Ovary (tissue), 9 donors: ENCODE measurements around the gene SNX30. TPM values are rescaled to one million over a fixed set of nuclear protein-coding genes. Genes with fewer than 3 reads are reported as not detected.

Experiments used
- DNase-seq, 5 donors: peaks; one replicate each; pipeline ENCODE4 v3.0.0-alpha.2; 2019 to 2020
- H3K27ac ChIP-seq, 2 donors: fragments of 200-600 bp; one replicate each; pipeline versions ENCODE4 v1.5.1 to v1.8.0; 2019 to 2022
- H3K27me3 ChIP-seq: fragments of 200-600 bp; one replicate; pipeline ENCODE4 v1.8.0; 2022
- H3K36me3 ChIP-seq: fragments of 200-600 bp; sonication (generic); one replicate; pipeline ENCODE4 v1.5.1; 2019
- H3K4me1 ChIP-seq: one replicate; pipeline ENCODE4 v1.8.1; 2013; ENCODE audit warnings: mild to moderate bottlenecking, moderate library complexity; ENCODE audit not compliant: insufficient read depth
- H3K4me3 ChIP-seq: fragments of 200-600 bp; sonication (generic); one replicate; pipeline ENCODE4 v1.5.1; 2017
- H3K9me3 ChIP-seq, 2 donors: fragments of 200-600 bp in 1 of 2; sonication (generic) in 1 of 2; one replicate each; pipeline versions ENCODE4 v1.5.1 to v1.8.1; 2013 to 2019; ENCODE audit warnings: mild to moderate bottlenecking in 1 of 2, moderate library complexity in 1 of 2
- CTCF ChIP-seq, 3 donors: fragments of 450-650 bp in 2 of 3; fragments of 200-600 bp in 1 of 3; IDR thresholded peaks; one replicate each; pipeline versions ENCODE4 v1.5.1 to v1.8.0; 2016 to 2022; ENCODE audit warnings: antibody characterized with exemption in 3 of 3, mild to moderate bottlenecking in 1 of 3
- EP300 ChIP-seq: sonication (generic); formaldehyde crosslinking; IDR thresholded peaks from one replicate; pipeline ENCODE4 v1.6.1; 2017; ENCODE audit warnings: antibody characterized with exemption
- POLR2A ChIP-seq: fragments of 450-650 bp; IDR thresholded peaks from one replicate; pipeline ENCODE4 v1.6.1; 2017; ENCODE audit warnings: antibody characterized with exemption, mild to moderate bottlenecking, moderate library complexity
- WGBS, 3 donors: extraction: QIAGEN DNeasy Blood & Tissue Kit in 1 of 3; methylation state at CpG; one replicate each; pipeline versions ENCODE4 v1.1.5 to v1.1.7; 2013 to 2017; 5-methylcytosine and 5-hydroxymethylcytosine counted together
- intact Hi-C, 4 donors: fragments of 100-400 bp; cut with DNase I; formaldehyde crosslinking; loops; one replicate each; pipeline versions ENCODE4 v1.11.0 to v1.15.1; 2022 to 2023
- polyA plus RNA-seq, 2 donors: library from polyadenylated mRNA; stranded (reverse); fragments of 200-250 nt in 1 of 2; fragments of 350-450 nt in 1 of 2; fragmentation: Illumina TruSeq in 1 of 2; extraction: RNeasy Lipid Tissue Mini Kit (QIAGEN cat#74804) in 1 of 2; gene quantifications; one replicate each; pipeline ENCODE4 v1.2.3, GENCODE V29; 2013 to 2014
- total RNA-seq, 7 donors: library from RNA; depleted of rRNA in 2 of 7; stranded (reverse); fragments of >200 nt in 2 of 7; fragmentation: NEBNext Ultra II Directional in 3 of 7; extraction: Animal tissue kit (Norgen Biotek cat#: 25700) in 3 of 7; gene quantifications; one replicate each; pipeline versions ENCODE4 v1.1.0 to v1.2.4, GENCODE V29; 2016 to 2023
- donor health status: DM: no; HTN: no; CAD: no; lungs with moderate emphysema.
- donor health status: DM: no; HTN: no; CAD: no.
- donor health status: Bipolar disorder and iron deficiency.
- donor health status: DM: yes; HTN: yes; CAD: no.
- donor health status: DM: no; HTN: no; CAD: no.
- donor health status: DM: yes; HTN: yes; CAD: no.

The SNX30 gene
- total and polyA plus RNA-seq, 9 donors: 4.3 to 11.8 (median 8.8) TPM

DNA sequence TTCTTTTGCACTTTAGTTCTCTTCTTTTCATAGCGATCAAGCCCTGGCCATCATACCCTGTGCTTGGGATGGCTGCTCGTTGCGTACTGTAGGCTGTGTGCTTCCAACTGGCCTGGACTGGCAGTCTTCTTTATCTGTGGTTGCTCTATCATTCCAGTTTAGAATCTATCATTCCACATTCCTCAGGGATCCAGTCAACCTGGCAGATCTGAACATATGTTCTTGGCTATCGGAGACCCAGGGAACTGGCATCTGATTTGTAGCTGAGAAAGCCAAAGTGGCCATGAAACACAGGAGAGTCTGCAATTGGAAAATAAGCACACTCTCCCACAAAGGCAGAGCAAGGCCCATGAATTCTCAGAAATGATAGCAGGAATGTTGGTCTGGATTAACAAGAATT is 162.8 kb downstream of the SNX30 start:
- Histone ChIP-seq H3K4me1 (no peaks in the 10 kb centered on the region), H3K4me3 (no peak overlapping the region), H3K27ac (no peak overlapping the region), H3K36me3 (no peaks in the 10 kb centered on the region), H3K9me3 (no peaks in the 10 kb centered on the region), H3K27me3 (no peaks in the 10 kb centered on the region)
- intact Hi-C loops: no loop called here
- no peak for DNase-seq
- TF ChIP-seq EP300: no peak
- no peak for TF ChIP-seq POLR2A
- TF ChIP-seq CTCF (IDR thresholded peaks at IDR 0.05): no peak
- 63 to 84% (median 77%) methylated on average over 4 of the region's 4 CpGs for WGBS, 3 donors

GRCh38 chr9:112914524-112914923 is 164.0 kb downstream of the SNX30 start:
- H3K36me3 ChIP-seq: no peaks in the 10 kb centered on the region
- no peak overlapping the region for H3K27ac ChIP-seq
- 14 to 31% (median 30%) methylated on average over 2 of the region's 2 CpGs for WGBS, 3 donors
- intact Hi-C loops: no loop called here
- no peaks in the 10 kb centered on the region for H3K4me1 ChIP-seq
- H3K9me3 ChIP-seq: no peaks in the 10 kb centered on the region
- TF ChIP-seq POLR2A (no peak), CTCF (IDR thresholded peaks at IDR 0.05) (no peak), EP300 (no peak)
- no peak overlapping the region for H3K4me3 ChIP-seq
- no peaks in the 10 kb centered on the region for H3K27me3 ChIP-seq
- no peak for DNase-seq

DNA sequence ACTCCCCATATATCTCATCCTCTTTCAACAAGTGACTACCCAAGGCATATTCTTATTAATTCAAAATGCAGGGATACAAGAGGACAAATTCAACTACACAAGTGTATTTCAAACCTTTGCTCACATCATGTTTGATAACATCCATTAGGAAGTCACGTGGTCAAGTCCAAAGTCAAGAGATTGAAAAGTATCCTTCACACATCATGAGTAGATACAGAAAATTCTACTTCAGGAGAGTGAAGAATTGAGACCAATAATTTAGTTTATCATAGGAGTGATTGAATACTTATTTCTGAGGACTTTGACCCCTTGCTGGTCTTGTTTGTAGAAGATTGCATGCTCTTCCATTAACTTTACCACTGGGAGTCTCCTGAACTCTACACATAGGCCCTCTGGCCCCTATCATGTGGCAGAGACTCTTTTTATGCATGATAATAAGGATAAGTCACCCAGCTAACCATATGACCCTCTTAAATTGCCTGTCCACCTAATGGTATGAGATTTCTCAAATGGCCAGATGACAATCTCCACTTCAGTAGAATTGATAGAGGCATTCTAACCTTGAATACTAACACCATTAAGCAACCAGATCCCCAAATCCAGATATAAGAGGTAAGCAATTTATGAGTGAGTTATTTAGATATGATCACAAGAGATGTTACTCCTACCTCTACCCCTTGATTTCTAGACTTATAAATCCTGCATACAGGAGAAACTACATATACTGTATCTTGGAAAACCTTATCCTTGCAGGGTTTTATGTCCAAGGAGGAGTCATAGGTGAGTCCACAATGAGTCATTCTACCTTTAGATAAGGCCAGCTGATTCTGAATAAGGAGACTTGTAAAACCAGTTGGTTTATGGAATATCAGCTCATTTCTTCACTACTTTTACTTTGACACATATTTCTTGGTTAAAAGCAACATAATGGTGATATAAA is 166.8 kb downstream of the SNX30 start:
- Histone ChIP-seq H3K27me3 (no peaks in the 10 kb centered on the region), H3K9me3 (no peaks in the 10 kb centered on the region), H3K27ac (no peak overlapping the region), H3K36me3 (no peaks in the 10 kb centered on the region), H3K4me3 (no peak overlapping the region), H3K4me1 (no peaks in the 10 kb centered on the region)
- no peak for TF ChIP-seq CTCF (IDR thresholded peaks at IDR 0.05)
- no peak for TF ChIP-seq EP300
- TF ChIP-seq POLR2A: no peak
- intact Hi-C loops: loop anchor here in 1 of 4 donors (5.0 kb wide), 1 partner anchor 195 kb away; no protein-coding TSS in a partner anchor
- no peak for DNase-seq
- 55 to 70% (median 62%) methylated on average over 1 of the region's 1 CpG for WGBS, 3 donors

DNA sequence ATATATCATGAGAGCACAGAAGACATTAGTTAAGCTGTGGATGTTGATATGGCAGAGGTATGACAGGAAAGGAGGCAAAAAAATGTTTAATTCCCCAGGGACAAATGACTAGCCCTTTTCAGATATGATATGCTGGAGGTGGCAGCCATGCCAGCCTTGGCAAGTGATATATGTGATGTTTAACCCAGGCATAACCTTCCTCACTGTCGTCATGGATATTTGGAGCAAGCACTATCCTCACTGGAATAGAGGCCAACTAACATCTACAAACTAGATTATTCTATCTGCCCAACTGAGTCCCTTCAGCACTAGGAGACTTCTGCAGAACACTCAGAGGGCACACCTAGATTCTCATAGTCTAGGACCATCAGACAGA is 167.4 kb downstream of the SNX30 start:
- no peak overlapping the region for H3K27ac ChIP-seq
- 30 to 56% (median 54%) methylated on average over 1 of the region's 1 CpG for WGBS, 3 donors
- no peak for DNase-seq
- no peaks in the 10 kb centered on the region for H3K36me3 ChIP-seq
- TF ChIP-seq EP300 (no peak), CTCF (IDR thresholded peaks at IDR 0.05) (no peak), POLR2A (no peak)
- H3K4me1 ChIP-seq: no peaks in the 10 kb centered on the region
- intact Hi-C loops: loop anchor here in 1 of 4 donors (5.0 kb wide), 1 partner anchor 194 kb away; no protein-coding TSS in a partner anchor
- H3K27me3 ChIP-seq: no peaks in the 10 kb centered on the region
- no peak overlapping the region for H3K4me3 ChIP-seq
- H3K9me3 ChIP-seq: no peaks in the 10 kb centered on the region
